ENCODE data around the gene N4BP2.

DNA sequence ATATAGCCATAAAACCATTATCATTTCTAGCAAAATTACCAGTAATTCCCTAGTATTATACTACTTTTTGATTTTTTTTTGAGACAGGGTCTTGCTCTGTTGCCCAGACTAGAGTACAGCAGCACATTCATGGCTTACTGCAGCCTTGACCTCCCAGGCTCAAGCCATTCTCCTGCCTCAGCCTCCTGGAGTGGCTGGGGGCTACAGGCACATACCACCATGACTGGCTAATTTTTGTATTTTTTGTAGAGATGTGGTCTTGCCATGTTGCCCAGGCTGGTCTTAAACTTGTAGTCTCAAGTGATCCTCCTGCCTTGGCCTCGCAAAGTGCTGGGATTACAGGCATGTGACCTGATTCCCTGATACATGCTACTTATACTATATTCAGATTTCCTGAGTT lies 13.7 kb downstream of the N4BP2 start:
- TF ChIP-seq, protein P1, sequence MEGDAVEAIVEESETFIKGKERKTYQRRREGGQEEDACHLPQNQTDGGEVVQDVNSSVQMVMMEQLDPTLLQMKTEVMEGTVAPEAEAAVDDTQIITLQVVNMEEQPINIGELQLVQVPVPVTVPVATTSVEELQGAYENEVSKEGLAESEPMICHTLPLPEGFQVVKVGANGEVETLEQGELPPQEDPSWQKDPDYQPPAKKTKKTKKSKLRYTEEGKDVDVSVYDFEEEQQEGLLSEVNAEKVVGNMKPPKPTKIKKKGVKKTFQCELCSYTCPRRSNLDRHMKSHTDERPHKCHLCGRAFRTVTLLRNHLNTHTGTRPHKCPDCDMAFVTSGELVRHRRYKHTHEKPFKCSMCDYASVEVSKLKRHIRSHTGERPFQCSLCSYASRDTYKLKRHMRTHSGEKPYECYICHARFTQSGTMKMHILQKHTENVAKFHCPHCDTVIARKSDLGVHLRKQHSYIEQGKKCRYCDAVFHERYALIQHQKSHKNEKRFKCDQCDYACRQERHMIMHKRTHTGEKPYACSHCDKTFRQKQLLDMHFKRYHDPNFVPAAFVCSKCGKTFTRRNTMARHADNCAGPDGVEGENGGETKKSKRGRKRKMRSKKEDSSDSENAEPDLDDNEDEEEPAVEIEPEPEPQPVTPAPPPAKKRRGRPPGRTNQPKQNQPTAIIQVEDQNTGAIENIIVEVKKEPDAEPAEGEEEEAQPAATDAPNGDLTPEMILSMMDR (IDR thresholded peaks at IDR 0.05): no peak
- TF ChIP-seq POLR2AphosphoS5 (IDR thresholded peaks at IDR 0.05): no peak

Measured in breast epithelium (tissue), 3 donors.